Mucosa of rectum (tissue), 2 donors: Measurements from ENCODE around the gene FAM53B.
A peak's percentile ranks its signal among the peaks of the same experiment; 100 is the strongest.

Source experiments
- H3K27ac ChIP-seq, 2 donors: one replicate each; pipeline ENCODE4 v1.7.0; 2013; ENCODE audit warnings: inconsistent platforms in 2 of 2, low read depth in 2 of 2, low read length in 2 of 2
- H3K27me3 ChIP-seq, 2 donors: one replicate each; pipeline ENCODE4 v1.7.0; 2013; ENCODE audit warnings: low read length in 2 of 2; ENCODE audit not compliant: control insufficient read depth in 2 of 2, insufficient read depth in 2 of 2
- H3K36me3 ChIP-seq, 2 donors: one replicate each; pipeline ENCODE4 v1.7.0; 2013; ENCODE audit warnings: low read length in 2 of 2; ENCODE audit not compliant: control insufficient read depth in 2 of 2, insufficient read depth in 2 of 2
- H3K4me1 ChIP-seq, 2 donors: one replicate each; pipeline ENCODE4 v1.7.0; 2013; ENCODE audit warnings: low read length in 2 of 2, mild to moderate bottlenecking in 1 of 2; ENCODE audit not compliant: control insufficient read depth in 2 of 2, insufficient read depth in 2 of 2
- H3K4me3 ChIP-seq, 2 donors: one replicate each; pipeline ENCODE4 v1.7.0; 2013; ENCODE audit warnings: low read length in 2 of 2
- H3K9ac ChIP-seq, 2 donors: one replicate each; pipeline ENCODE4 v1.7.0; 2013; ENCODE audit warnings: low read length in 2 of 2, low read depth in 1 of 2, mild to moderate bottlenecking in 1 of 2
- H3K9me3 ChIP-seq, 2 donors: one replicate each; pipeline ENCODE4 v1.7.0; 2013; ENCODE audit warnings: low read length in 2 of 2; ENCODE audit not compliant: control insufficient read depth in 2 of 2
- donor health status: healthy.
- donor health status: Normal muscosa, but diverticular disease.

The FAM53B gene

DNA sequence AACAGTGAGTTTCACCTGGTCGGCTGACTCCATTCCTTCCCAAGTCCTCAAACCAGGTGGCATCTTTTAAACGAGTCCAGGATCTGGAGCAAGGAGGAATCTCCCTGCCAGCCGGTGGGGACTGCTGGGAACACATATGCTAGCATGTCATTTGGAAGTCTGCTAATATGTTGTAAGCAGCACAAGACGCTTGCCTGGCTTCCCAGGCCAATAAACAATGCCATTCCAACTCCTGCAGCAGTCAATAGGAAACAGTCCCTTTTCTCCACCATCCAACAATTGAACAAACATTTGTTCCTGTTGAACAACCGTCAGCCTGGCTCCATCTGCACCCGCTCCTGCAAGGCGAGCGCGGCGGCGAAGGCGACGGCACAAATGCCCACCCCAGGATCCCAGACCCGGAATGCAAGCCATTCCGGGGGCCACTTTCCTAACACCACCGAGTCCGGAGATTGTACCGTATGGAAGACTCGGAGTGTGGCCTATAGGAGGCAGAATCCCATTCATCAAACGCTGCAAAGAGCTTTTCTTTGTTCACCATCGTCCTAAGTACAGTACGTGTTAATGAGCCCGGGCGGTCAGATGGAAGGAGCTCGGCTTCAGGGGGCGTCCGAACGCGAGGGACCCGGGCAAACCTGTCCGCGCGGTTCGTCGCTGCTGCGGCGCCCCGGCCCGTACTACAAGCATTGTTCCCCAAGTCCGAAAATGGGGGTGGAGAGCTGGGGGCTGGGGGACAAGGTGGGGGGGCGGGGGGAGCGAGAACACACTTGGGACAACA, 1.6 kb downstream of the FAM53B start:
- Histone ChIP-seq H3K27ac (peak overlapping the region; percentile 60 to 81), H3K9ac (peak overlapping the region; percentile 66 to 80), H3K4me1 (peaks cover 61 to 73% of the 10 kb centered on the region in 2 donors), H3K4me3 (peak overlapping the region; percentile 73 to 81), H3K27me3 (no peaks in the 10 kb centered on the region), H3K36me3 (no peaks in the 10 kb centered on the region), H3K9me3 (no peaks in the 10 kb centered on the region)

DNA sequence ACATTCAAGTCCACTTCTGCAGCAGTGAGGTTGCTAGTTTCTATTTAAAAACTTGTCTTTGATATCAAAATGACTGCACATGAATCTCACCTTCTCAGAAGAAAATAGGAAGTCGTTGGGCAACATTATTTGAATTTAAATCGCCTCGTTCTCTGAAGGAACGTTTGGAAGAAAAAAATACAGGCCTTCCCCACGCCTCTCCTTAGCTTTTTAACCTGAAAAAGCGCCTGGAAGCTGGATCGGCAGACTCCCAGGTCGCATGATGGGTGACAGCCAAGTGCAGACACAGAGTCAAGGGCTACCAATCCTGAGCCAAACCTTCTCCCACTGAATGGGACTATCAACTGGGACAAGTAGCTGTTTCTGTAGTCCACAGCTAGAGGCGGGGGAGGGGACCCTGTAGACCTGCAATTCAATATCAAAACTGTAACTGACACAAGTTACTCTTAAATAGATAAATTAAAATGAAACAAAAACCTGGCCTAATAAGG, 2.2 kb downstream of the FAM53B start:
- Histone ChIP-seq H3K27ac (peak overlapping the region; percentile 60 to 81), H3K36me3 (no peaks in the 10 kb centered on the region), H3K4me3 (peak overlapping the region; percentile 73 to 81), H3K9ac (peak overlapping the region; percentile 42 to 80), H3K27me3 (no peaks in the 10 kb centered on the region), H3K4me1 (peaks cover 64 to 76% of the 10 kb centered on the region in 2 donors), H3K9me3 (no peaks in the 10 kb centered on the region)

DNA sequence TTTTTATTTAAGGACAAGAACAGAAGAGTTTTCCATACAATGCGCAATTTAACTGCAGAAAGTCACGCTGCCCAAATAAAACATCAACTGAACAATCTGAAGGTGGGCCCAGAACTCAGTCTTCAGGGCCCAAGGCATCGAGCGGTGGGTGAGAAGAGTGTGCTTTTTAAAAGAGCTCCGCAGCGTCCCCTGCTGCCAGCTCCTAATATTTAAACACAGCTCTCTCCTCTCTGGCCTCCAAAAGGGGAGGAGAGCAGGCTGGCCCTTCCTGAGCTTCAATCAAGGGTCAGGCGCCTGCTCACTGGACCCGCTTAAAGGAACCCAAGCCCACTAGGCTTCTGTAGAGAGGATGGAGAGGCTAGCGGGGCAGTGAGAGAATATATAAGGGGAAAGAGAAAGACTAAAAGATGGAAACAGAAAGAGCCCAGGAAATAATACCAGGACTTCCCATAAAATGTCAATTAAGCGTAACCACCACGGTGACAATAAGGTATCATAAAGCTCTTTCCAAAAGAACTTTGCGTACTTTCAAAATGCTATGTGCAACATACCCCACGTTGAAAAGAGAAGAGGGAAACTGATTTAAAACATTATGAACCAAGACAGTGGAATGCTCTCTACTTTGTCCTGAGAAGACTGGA, 2.8 kb downstream of the FAM53B start:
- H3K9me3 ChIP-seq, result no peaks in the 10 kb centered on the region
- no peaks in the 10 kb centered on the region for H3K27me3 ChIP-seq
- no peaks in the 10 kb centered on the region for H3K36me3 ChIP-seq
- peak overlapping the region; percentile 42 to 80 for H3K9ac ChIP-seq
- H3K27ac ChIP-seq, result peak overlapping the region; percentile 60 to 81
- peaks cover 69 to 78% of the 10 kb centered on the region in 2 donors for H3K4me1 ChIP-seq
- peak overlapping the region; percentile 7 to 81 for H3K4me3 ChIP-seq

DNA sequence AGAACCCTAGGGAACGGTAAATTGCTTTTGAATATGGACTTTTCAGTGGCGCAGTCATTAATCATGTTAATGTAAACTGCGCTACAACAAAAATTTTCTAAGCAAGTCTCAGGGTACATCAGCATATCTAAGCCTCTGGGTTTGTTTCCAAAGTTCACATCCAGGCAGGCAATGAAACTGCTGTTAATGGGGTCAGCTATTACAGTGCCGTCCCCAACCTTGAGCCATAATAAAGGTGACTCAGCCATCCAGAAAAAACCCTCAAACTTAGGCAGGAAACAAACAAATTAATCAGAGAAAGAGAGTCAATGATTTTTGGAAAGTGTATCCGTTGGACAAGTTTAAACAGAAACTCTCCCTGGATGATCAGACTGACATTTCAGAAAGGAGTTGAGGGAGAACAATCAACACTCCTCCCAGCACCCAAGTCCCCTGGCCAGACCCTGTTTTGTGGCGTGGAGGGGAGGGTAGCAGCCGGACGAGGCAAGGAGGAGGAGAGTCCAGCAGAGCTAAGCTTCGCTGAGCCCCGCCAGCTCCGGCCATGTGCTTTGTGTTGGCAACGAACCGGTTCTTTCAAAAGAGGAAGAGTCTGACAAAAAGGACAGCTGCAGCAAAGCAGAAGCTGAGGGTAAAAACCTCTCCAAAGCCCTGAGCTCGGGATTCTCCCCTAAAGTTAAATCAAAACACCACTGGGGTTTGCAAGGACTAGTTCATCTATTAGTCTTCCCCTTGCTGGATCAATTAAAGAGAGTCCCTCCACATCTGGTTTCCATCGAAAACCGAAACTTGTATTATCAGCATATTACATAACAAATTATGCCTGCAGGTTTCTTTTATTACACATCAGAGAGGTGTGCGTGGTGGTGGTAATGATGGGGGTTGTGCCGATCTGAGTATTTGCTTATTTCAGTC, 3.6 kb downstream of the FAM53B start:
- Histone ChIP-seq H3K9me3 (no peaks in the 10 kb centered on the region), H3K36me3 (peaks cover 0 to 3% of the 10 kb centered on the region in 2 donors), H3K9ac (peak overlapping the region; percentile 56 to 80), H3K4me1 (peaks cover 71 to 80% of the 10 kb centered on the region in 2 donors), H3K27ac (peak overlapping the region; percentile 60 to 81), H3K4me3 (peak overlapping the region; percentile 7 to 81), H3K27me3 (no peaks in the 10 kb centered on the region)

DNA sequence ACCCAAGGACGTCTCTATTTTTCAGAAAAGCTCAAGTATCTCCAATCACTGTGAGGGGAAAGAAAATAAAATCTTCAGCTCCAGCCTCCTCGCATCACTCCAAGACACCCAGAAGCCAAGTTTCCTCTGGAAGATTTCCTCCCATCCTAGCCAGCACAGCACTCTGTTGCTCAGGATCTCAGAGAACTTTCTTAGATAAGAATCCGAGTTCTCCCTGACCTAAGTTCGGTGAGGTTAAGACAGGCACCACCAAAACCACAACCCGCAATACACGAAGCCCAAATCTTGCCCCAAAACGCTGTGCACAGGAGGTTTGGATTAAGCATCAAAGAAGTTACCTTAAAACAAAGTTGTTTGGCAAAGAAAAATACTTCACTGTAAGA, 4.2 kb downstream of the FAM53B start:
- Histone ChIP-seq H3K4me1 (peaks cover 73 to 77% of the 10 kb centered on the region in 2 donors), H3K36me3 (peaks cover 0 to 4% of the 10 kb centered on the region in 2 donors), H3K27me3 (no peaks in the 10 kb centered on the region), H3K27ac (peak overlapping the region; percentile 60 to 81), H3K4me3 (peak overlapping the region in 1 of 2 donors; percentile 7), H3K9ac (peak overlapping the region; percentile 56 to 80), H3K9me3 (no peaks in the 10 kb centered on the region)

DNA sequence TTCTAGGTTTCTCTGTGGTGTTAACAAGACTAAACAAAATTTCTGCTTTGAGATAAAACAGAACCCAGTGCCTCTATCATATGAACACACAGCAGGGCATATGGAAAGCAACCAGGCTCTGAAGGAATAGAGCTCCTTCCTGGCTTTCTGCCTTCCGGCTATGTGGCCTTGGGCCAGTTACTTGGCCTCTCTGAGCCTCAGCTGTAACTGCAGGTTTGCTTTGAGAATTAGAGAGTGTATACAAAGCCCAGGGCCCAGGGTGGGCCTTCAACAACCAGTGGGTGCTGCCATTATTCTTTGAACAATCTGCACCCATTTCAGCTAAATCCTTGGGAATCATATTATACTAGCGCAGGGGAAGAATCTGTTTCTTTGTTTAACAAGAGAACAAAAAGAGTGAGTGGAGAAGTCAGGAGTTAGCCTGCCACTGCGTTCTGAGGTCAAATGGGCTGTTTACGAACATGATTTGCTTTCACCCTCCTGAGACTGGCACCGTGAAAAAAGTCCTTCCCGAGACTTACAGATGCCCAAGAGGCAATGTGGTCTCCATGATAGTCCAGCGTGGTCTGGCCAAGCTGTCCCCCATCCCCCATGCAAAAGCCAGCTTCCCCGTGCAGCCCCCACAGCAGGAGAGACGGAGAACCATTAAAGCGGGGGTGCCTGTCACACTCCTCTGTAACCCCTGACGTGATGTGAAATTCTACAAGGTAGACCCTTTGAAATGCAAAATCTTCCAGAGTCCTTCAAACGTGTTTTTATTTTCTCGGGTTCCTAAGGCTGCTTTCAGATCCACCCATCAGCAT, 4.9 kb downstream of the FAM53B start:
- no peak overlapping the region for H3K9ac ChIP-seq
- no peaks in the 10 kb centered on the region for H3K9me3 ChIP-seq
- peaks cover 77 to 79% of the 10 kb centered on the region in 2 donors for H3K4me1 ChIP-seq
- peak overlapping the region; percentile 60 to 81 for H3K27ac ChIP-seq
- no peaks in the 10 kb centered on the region for H3K27me3 ChIP-seq
- H3K4me3 ChIP-seq, result no peak overlapping the region
- peaks cover 0 to 4% of the 10 kb centered on the region in 2 donors for H3K36me3 ChIP-seq

DNA sequence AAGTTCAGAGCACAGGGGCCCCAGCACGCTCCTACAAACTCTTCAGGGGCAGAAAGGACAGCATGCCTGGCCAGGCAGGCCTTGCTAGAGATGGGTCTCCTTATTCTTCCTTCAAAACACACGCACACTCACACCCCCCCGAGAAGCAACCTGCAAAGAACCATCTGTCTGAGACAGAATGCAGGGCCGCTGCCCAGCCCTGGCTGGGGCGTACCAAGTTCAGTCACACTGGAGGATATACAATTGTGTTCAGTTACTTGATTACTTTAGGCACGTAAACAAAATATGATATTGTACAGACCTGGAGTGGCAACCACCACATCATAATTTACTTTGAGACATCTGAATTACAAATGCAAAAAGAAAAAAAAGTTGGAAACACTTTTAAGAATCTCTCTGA, 5.7 kb downstream of the FAM53B start:
- Histone ChIP-seq H3K9me3 (no peaks in the 10 kb centered on the region), H3K27ac (peak overlapping the region in 1 of 2 donors; percentile 84), H3K27me3 (no peaks in the 10 kb centered on the region), H3K36me3 (peaks cover 0 to 4% of the 10 kb centered on the region in 2 donors), H3K4me3 (no peak overlapping the region), H3K9ac (peak overlapping the region in 1 of 2 donors; percentile 24), H3K4me1 (peaks cover 86 to 88% of the 10 kb centered on the region in 2 donors)

DNA sequence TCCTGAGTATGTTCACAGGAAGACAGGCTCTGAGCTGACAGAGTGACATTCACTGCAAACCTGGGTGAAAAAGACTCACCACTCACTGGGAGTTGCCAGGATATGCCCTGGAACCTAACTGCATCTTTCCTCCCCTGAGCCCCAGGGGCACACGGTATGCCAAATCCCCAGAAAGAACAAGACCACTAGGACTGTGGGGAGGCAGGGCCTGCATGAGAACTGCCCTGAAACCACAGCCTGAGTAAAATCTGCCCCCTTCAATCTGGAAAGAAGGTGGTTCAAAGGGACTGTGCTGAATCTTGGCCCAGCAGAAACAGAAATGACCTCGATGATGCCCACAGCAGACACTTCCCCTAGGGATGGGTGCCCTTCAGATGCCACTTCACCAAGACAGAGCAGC, 6.5 kb downstream of the FAM53B start:
- H3K9me3 ChIP-seq, result no peaks in the 10 kb centered on the region
- peak overlapping the region in 1 of 2 donors; percentile 20 for H3K9ac ChIP-seq
- peaks cover 93 to 95% of the 10 kb centered on the region in 2 donors for H3K4me1 ChIP-seq
- peak overlapping the region in 1 of 2 donors; percentile 51 for H3K4me3 ChIP-seq
- H3K27me3 ChIP-seq, result no peaks in the 10 kb centered on the region
- peaks cover 0 to 4% of the 10 kb centered on the region in 2 donors for H3K36me3 ChIP-seq
- peak overlapping the region; percentile 74 to 84 for H3K27ac ChIP-seq

DNA sequence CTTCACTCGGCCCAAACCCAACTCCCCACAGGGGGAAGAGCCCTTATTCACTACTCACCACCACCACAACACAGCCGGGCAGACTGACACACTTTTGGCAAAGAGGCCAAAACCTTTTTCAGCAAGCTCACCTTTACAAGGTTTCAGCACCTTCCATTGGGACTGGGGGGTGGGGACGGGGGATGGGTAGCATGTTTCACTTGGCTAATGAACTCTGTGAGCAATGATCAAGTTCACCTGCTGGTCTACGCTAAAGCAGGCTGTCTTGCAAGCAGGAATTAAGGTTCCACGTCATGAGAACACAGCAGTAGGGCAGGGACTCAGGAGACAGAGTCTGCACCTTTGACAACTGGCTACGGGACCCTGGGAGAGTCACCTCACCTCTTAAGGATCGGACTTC, 7.0 kb downstream of the FAM53B start:
- H3K27me3 ChIP-seq, result no peaks in the 10 kb centered on the region
- peaks cover 0 to 4% of the 10 kb centered on the region in 2 donors for H3K36me3 ChIP-seq
- H3K9me3 ChIP-seq, result no peaks in the 10 kb centered on the region
- peak overlapping the region; percentile 74 to 84 for H3K27ac ChIP-seq
- H3K4me1 ChIP-seq, result peaks cover 92 to 94% of the 10 kb centered on the region in 2 donors
- H3K9ac ChIP-seq, result peak overlapping the region; percentile 22 to 41
- peak overlapping the region; percentile 37 to 51 for H3K4me3 ChIP-seq
